Heart right ventricle (tissue), 16 donors: ENCODE results near the gene COL1A2. TPM values are rescaled to one million over a fixed set of nuclear protein-coding genes. Genes with fewer than 3 reads are reported as not detected.

Experiments used
- ATAC-seq, 8 donors: fragments of 200-7000 bp; cut with Tn5 transposase; one replicate each; pipeline ENCODE4 v1.9.1; 2020; ENCODE audit warnings: mild to moderate bottlenecking in 8 of 8, moderate library complexity in 8 of 8, moderate number of reproducible peaks in 1 of 8
- DNase-seq, 2 donors: peaks; one replicate each; pipeline ENCODE4 v3.0.0-alpha.2; 2020
- H3K27ac ChIP-seq, 10 donors: fragments of 200-600 bp; sonication (generic) in 2 of 10; one replicate each; pipeline versions ENCODE4 v1.5.0 to v1.8.0; 2020 to 2022; ENCODE audit warnings: mild to moderate bottlenecking in 3 of 10
- H3K27me3 ChIP-seq, 7 donors: fragments of 200-600 bp; one replicate each; pipeline ENCODE4 v1.8.0; 2021 to 2022; ENCODE audit warnings: mild to moderate bottlenecking in 2 of 7
- H3K36me3 ChIP-seq, 9 donors: fragments of 200-600 bp; sonication (generic) in 1 of 9; one replicate each; pipeline versions ENCODE4 v1.5.0 to v1.8.0; 2020 to 2022; ENCODE audit warnings: mild to moderate bottlenecking in 2 of 9
- H3K4me1 ChIP-seq, 9 donors: fragments of 200-600 bp; sonication (generic) in 1 of 9; one replicate each; pipeline versions ENCODE4 v1.5.0 to v1.8.0; 2020 to 2022; ENCODE audit warnings: mild to moderate bottlenecking in 4 of 9
- H3K4me3 ChIP-seq, 10 donors: fragments of 200-600 bp; sonication (generic) in 2 of 10; one replicate each; pipeline versions ENCODE4 v1.5.0 to v1.8.0; 2020 to 2022; ENCODE audit warnings: mild to moderate bottlenecking in 7 of 10, moderate library complexity in 2 of 10
- H3K9me3 ChIP-seq, 11 donors: fragments of 200-600 bp in 10 of 11; sonication (generic) in 2 of 11; one replicate each; pipeline versions ENCODE4 v1.5.0 to v1.8.0; 2013 to 2022; ENCODE audit warnings: mild to moderate bottlenecking in 2 of 11, control low read depth in 1 of 11, moderate library complexity in 1 of 11
- CTCF ChIP-seq, 9 donors: fragments of 200-600 bp; sonication (generic) in 2 of 9; IDR thresholded peaks; one replicate each; pipeline versions ENCODE4 v1.5.0 to v1.8.0; 2021 to 2022; ENCODE audit warnings: antibody characterized with exemption in 9 of 9, mild to moderate bottlenecking in 5 of 9, moderate library complexity in 1 of 9
- WGBS, 2 donors: extraction: QIAGEN DNeasy Blood & Tissue Kit; methylation state at CpG; one replicate each; pipeline ENCODE4 v1.1.7; 2013; ENCODE audit warnings: inconsistent platforms in 1 of 2; 5-methylcytosine and 5-hydroxymethylcytosine counted together
- intact Hi-C, 10 donors: fragments of 100-400 bp; cut with DNase I; formaldehyde crosslinking; loops; one replicate each; pipeline versions ENCODE4 v1.11.1 to v1.14.2; 2022
- polyA plus RNA-seq, 2 donors: library from polyadenylated mRNA; stranded (reverse); fragments of 200-250 nt; gene quantifications; one replicate each; pipeline ENCODE4 v1.2.3, GENCODE V29; 2013
- total RNA-seq, 10 donors: library from RNA; stranded (reverse); fragmentation: NEBNext Ultra II Directional in 3 of 10; extraction: Animal tissue kit (Norgen Biotek cat#: 25700) in 3 of 10; gene quantifications; one replicate each; pipeline versions ENCODE4 v1.2.1 to v1.2.4, GENCODE V29; 2021 to 2023
- donor health status: Arrhythmogenic right ventricular cardiomyopathy.
- donor health status: ischemic (EF 13 %, LVEDD 7.1; RV severe dilation, severe dysfunction).
- donor health status: healthy with polysubstance abuse.
- donor health status: DM: no; HTN: yes; CAD: no.
- donor health status: DM: no; HTN: no; CAD: no.
- donor health status: ischemic (EF 25% LVEDD 6.9; RV normal size, moderate dysfunction).
- donor health status: ischemic (EF 25% LVEDD 5.7; RV mildly dilated, moderate dysfunction).
- donor health status: healthy.
- donor health status: DM: yes; HTN: yes; CAD: no.
- donor health status: Ischemic cardiomyopathy.
- donor health status: ischemic (EF 35%, LVEDD 5.7; RV mildly dilated, moderate dysfunction).
- donor health status: nonischemic (EF 11% LVEDD 7.7; RV severe dilation, severe dysfunction).
- donor health status: DM: yes; HTN: yes; CAD: no.
- donor health status: PGD.
- donor health status: ischemic (EF 29% LVEDD 5.4; RV normal size, mild dysfunction).
- donor health status: nonischemic (EF 23%, LVEDD 6.1; RV moderate dilation, normal function).

Gene COL1A2
- total and polyA plus RNA-seq, 12 donors, result 45.2 to 428 (median 91.0) TPM

- Histone ChIP-seq H3K9me3 (no peaks in the 10 kb centered on the region), H3K27ac (no peak overlapping the region), H3K27me3 (no peaks in the 10 kb centered on the region), H3K4me3 (no peak overlapping the region), H3K36me3 (peaks cover 0 to 100% (median 5%) of the 10 kb centered on the region in 9 donors), H3K4me1 (peaks cover 0 to 35% (median 4%) of the 10 kb centered on the region in 9 donors)
- no peak for DNase-seq
- intact Hi-C loops, result no loop called here
- TF ChIP-seq CTCF (IDR thresholded peaks at IDR 0.05), result no peak
- ATAC-seq, result no peak
Measured at GRCh38 chr7:94411188-94411466, 16.4 kb downstream of the COL1A2 start.

GRCh38 chr7:94412762-94413322 lies 18.1 kb downstream of the COL1A2 start:
- 58 to 59% methylated on average over 3 of the region's 3 CpGs for WGBS, 2 donors
- Histone ChIP-seq H3K4me1 (peaks cover 0 to 29% (median 4%) of the 10 kb centered on the region in 9 donors), H3K9me3 (no peaks in the 10 kb centered on the region), H3K36me3 (peaks cover 0 to 100% (median 5%) of the 10 kb centered on the region in 9 donors), H3K4me3 (no peak overlapping the region), H3K27me3 (no peaks in the 10 kb centered on the region), H3K27ac (no peak overlapping the region)
- no peak for ATAC-seq
- no peak for TF ChIP-seq CTCF (IDR thresholded peaks at IDR 0.05)
- DNase-seq, result no peak
- intact Hi-C loops, result no loop called here

- WGBS, 2 donors, result 38 to 64% methylated on average over 2 of the region's 2 CpGs
- Histone ChIP-seq H3K27me3 (no peaks in the 10 kb centered on the region), H3K27ac (peak overlapping the region in 1 of 10 donors; percentile 36), H3K36me3 (peaks cover 0 to 100% (median 12%) of the 10 kb centered on the region in 9 donors), H3K4me3 (no peak overlapping the region), H3K4me1 (peaks cover 0 to 22% (median 0%) of the 10 kb centered on the region in 9 donors), H3K9me3 (no peaks in the 10 kb centered on the region)
- intact Hi-C loops, result no loop called here
- ATAC-seq, result no peak
- no peak for TF ChIP-seq CTCF (IDR thresholded peaks at IDR 0.05)
- no peak for DNase-seq
Measured at GRCh38 chr7:94414481-94414880, 19.8 kb downstream of the COL1A2 start.

- TF ChIP-seq CTCF (IDR thresholded peaks at IDR 0.05), result no peak
- Histone ChIP-seq H3K27me3 (no peaks in the 10 kb centered on the region), H3K4me1 (peaks cover 0 to 17% (median 0%) of the 10 kb centered on the region in 9 donors), H3K9me3 (no peaks in the 10 kb centered on the region), H3K27ac (peak overlapping the region in 1 of 10 donors; percentile 36), H3K36me3 (peaks cover 0 to 100% (median 8%) of the 10 kb centered on the region in 9 donors), H3K4me3 (no peak overlapping the region)
- intact Hi-C loops, result no loop called here
- DNase-seq, result no peak
- ATAC-seq, result no peak
Measured at GRCh38 chr7:94414980-94415379, 20.3 kb downstream of the COL1A2 start.
